GM19043 (cell line): ENCODE measurements around the gene FOLR2.
"Not testable (repeated sequence)": the region's sequence is repeated elsewhere in the genome, so short reads cannot be mapped to it uniquely, and the experiment has no call there.

ENCODE experiments used
- ATAC-seq: cut with Tn5 transposase; IDR thresholded peaks from one replicate; pipeline ENCODE4 v1.9.1; 2021; ENCODE audit warnings: low read depth; ENCODE audit not compliant: unreplicated experiment

FOLR2 gene

DNA sequence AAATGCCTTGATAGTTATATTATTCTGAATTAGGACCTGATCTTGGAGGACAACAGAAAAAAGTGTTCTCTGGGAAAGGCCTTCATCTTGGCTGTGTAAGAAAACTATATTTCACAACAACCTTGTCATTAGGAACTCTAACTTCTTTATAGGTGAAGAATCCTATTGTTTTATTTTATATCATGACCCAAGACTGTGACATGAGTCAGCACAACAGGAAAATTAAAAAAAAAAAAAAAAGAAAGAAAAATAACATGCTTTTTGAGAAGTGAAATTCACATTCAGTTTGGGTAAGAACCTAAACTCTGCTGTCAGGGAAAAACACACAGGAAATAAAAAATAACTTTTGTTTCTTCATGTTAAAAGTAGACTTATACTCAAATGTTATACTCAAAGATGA is 11.7 kb upstream of the FOLR2 start:
- no peak for ATAC-seq

DNA sequence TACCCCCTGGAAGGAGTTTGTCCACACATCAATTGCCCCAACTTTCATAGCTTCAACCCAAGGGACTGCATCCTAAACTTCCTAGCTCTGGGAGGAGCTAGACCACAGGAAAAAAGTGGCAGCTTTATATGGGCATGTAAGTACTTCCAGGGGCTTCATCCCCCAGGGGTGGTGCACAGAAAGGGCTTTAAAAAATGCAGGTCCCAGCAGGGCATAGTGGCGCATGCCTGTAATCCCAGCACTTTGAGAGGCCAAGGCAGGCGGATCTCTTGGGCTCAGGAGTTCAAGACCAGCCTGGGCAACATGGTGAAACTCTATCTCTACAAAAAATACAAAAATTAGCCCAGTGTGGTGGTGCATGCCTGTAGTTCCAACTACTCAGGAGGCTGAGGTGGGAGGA is 9.8 kb upstream of the FOLR2 start:
- not testable (repeated sequence) for ATAC-seq

DNA sequence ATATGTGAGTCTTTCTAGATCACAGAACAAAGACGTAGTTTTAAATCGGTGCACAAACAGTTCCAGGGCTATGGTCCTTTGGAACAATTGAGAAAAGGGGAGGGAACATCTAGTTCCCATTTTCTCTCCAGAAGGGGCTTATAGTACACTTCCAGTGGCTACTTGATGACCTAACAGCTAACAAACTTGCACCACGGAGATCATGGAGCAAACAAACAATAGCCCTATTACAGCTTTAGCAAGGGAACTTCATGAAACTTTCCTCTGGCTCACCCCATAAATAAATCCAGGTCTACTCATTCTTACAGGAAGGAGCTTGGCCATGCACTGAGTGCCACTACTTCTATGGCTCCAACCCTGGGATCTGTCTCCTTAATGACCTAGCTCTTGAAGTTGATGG is 8.3 kb upstream of the FOLR2 start:
- ATAC-seq: no peak

- ATAC-seq: no peak
Observed at GRCh38 chr11:72209101-72209500, 7.5 kb upstream of the FOLR2 start.

GRCh38 chr11:72217841-72218240 is 1.2 kb downstream of the FOLR2 start:
- ATAC-seq: no peak

DNA sequence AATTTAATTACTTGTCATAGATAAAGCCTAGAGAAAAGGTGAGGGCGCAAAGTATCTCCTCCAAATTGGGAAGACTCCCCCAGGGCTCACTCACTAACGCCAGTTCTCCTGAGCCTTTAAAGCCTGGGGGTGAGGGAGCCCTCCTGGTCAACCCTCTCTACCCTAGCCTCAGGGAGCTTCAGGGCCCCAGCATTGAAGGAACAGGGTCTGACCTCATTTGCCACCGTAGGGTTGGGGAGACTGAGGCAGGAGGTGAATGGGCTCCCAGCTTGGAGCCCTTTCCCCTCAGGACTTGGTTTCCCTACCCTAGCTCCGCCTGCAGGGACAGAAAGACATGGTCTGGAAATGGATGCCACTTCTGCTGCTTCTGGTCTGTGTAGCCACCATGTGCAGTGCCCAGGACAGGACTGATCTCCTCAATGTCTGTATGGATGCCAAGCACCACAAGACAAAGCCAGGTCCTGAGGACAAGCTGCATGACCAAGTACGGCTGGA is 1.7 kb downstream of the FOLR2 start:
- ATAC-seq: no peak

- no peak for ATAC-seq
Observed at GRCh38 chr11:72220696-72221363, 4.2 kb downstream of the FOLR2 start.

GRCh38 chr11:72221386-72222075 is 4.9 kb downstream of the FOLR2 start:
- no peak for ATAC-seq

DNA sequence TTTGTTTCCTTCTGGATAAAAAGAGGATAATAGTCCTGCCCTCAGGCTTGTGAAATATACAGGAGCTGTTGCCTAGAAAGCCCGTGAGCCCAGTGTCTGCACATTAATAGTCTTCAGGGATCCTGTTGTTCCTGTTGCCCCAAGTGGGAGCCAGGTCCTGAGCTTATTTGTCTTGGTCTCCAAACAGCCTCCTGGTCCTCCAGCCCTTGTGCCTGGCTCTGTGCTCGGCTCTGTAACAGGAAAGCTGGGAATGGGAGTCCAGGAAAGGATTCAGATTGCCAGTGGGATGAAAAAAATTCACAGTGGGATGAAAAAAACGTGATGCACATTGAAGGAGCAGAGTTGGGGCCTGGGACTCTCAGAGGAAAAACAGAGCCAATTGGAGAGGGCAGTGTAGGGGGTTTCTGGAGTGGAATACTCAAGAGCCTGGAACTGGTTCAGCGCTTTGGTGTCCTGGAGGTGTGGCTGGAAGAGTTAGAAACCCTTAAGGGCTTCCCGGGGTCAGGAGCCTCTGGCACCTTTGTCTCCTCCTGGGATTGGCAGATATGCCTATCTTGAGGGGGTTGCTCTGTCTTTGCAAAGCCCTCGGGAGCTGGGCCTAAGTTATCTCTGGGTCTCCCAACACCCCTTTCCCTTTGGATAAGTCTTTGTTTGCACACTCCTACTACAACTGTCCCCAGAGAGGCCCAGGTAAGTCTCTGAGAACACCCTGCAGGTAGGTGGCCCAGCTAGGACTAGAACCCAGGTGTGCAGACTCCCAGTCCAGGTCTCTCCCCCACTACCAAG is 5.7 kb downstream of the FOLR2 start:
- ATAC-seq: no peak

- ATAC-seq: peak; percentile 51
Observed at GRCh38 chr11:72222907-72223614, 6.5 kb downstream of the FOLR2 start.

DNA sequence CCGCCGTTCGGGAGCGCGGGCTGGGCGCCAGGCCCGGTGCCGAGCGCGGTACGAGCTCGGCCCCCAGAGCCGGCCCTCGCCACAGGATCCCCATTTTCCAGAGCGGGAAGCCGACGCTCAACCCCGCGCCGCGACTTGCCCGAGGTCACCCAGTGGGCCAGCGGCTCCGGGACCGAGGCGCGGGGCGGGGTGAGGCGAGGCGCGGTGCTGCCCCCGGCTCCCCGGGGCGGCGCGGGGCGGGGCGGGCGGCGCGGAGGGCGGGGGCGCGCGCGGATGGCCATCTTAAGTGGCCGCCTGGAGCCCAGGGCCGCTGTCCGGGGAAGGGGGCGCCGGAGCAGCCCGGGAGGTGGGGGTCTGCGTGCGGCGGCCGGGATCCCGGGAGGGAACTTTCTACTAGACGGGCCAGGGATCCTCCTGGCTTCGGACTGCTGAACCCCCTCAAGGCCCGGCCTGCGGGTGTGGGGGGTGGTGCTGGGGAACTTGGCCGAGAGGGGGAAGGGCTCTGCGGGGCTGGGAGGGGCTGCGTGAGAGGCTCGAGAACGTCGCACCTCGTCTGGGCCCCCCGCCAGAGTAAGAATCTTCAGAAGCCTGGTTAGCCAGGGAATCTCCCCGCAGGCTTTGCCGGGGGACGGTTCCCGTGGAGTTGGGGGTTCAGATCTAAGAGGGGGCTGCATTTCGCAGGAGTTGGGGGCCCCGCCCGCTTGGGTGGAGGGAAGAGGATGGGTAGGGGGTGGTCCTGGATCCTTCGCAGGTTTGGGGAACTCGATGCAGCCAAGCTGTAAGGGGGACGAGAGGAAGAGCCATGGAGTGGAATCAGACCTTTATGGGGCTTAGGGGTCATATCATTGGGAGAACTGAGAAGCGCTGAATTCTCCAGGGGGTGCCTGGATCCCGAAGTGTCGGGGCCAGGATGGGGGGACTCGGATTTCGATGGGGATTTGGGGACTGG is 7.3 kb downstream of the FOLR2 start:
- peak; percentile 40 for ATAC-seq

DNA sequence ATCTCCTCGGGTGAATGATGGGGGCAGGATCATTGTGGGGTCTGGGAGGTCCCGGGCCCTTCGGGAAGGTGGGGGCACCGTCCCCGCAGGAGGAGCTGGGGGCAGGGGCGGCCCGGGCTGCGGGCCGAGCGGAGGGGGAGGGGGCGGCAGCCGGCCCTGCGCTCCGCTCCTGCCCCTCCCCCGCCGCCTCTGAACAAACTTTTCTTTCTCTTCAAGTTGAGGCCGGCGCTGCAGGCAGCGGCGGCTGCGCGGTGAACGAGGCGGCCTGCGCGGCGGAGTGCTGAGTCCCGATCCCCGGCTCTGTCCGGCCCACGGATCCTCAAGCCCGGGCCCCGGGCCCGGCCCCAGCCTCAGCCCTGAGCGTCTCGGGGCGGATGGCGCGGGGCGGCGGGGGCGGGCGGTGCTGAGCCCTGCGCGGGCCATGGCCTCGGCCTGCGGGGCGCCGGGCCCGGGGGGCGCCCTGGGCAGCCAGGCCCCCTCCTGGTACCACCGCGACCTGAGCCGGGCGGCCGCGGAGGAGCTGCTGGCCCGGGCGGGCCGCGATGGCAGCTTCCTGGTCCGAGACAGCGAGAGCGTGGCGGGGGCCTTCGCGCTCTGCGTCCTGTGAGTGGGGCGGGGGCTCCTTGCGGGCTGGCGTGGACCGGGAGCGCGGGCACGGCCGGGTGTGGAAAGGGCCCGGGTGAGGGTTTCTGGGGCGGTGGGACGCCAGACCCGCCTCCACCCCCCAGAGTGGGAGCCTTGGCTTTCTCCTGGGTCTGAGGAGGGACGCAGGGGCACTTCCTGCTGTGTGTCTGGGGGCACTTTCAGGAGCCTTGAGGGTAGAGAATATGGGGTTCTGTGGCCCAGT is 8.2 kb downstream of the FOLR2 start, which contains the start of gene INPPL1:
INPPL1 (plus strand) TSS at position 204 of the 847 bp plus-strand sequence; CDS start at position 422, 218 bp downstream.
- ATAC-seq: no peak

DNA sequence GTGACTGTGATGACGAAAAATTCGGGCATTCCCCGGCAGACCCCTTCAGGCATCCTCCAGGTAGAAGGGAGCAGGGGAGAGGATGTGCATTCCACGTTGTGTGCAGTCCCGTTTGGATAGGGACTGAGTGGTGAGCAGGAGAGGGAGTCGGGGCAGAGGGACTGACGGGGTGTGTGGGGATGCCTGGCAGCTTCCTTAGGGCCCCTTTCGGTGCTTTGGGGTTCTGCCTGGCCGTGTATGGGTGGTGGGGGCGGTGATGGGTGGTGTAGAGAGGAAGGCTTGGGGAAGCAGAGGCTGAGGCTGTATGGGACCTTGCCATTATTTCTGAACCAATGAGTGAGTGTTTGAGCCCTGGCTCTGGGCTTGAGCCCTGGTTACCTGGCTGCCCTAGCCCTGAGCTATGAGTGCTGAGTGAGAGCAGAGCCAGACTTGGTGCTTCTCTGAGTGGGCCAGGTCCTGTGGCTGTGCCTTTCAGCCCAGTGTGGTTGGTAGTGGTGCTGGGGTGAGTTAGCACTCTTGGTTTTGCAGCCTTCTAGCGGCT is 8.9 kb downstream of the FOLR2 start:
- no peak for ATAC-seq

- no peak for ATAC-seq
Observed at GRCh38 chr11:72226701-72227100, 10.1 kb downstream of the FOLR2 start.

DNA sequence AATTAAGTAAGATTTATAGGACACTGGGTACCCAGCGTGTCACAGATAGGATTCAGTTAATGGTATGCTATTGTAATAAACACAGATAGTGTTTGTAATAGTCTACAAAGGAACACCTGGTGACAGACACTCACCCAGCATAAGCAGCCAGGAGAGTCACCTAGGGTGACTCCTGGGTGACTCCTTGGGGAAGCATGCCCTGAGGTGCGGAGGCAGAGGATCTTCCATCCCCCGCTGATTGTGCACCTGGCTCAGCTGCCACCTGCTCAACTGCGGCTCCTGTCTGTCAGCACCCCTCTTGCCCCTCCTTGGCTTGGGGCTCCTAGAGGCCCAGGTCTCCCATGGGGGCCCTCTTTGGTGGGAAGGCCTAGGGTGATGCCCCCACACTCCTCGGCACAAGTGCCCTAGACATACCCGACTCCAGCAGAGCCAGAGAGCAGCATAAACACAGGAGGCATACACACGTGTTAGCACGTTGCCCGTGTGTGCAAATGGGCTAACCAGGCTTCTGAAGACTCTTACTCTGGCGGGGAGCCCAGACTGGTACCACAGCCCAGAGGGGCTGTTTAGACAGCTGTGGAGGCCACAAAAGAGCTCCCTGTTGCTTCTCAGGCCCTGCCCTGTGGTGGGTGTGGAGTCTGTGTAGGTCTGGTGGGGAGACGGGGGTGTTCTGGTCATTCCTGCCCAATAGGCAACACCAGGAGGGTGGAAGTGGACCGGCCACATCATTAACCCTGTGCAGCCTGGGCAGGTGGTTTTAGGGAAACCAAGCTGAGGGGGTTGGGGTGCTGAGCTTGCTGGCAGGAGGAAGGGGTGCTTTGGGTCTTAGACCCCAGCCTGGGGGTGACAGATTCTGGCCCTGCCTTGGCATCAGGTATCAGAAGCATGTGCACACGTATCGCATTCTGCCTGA is 11.0 kb downstream of the FOLR2 start:
- no peak for ATAC-seq

DNA sequence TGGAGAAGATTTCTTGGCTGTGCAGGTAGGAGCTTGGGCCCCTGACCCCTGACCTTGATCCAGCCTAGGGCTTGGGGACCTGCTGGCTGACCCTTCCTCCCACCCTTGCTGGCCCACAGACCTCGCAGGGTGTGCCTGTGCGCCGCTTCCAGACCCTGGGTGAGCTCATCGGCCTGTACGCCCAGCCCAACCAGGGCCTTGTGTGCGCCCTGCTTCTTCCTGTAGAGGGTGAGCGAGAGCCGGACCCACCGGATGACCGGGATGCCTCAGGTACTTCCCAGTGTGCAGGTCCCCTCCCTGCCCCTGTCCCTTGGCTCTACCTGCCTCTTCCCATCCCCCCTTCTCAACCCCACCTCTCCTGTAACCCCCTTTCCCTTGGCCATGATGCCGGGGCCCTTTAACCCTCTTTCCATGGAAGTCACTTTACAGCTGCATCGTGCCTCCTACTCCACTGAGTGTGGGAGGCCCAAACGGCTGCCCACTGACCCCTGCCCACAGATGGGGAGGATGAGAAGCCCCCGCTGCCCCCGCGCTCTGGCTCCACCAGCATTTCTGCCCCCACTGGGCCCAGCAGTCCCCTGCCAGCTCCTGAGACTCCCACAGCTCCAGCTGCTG is 11.7 kb downstream of the FOLR2 start:
- no peak for ATAC-seq

DNA sequence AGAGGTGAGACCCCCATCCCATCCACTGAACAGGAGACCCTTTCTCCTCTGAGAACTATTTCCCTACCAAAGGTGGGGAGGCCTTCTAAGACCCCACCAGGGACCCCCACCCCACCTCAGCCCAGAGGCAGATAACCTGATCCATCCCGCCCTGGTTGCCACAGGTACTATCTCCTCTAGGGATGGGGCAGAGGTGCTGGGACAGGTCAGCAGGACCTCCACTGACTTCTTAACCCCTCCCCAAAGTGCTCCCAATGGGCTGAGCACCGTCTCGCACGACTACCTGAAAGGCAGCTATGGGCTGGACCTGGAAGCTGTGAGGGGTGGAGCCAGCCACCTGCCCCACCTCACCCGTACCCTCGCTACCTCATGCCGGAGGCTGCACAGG is 12.2 kb downstream of the FOLR2 start:
- no peak for ATAC-seq
